HG03442 (cell line): ENCODE data around the gene WNK1.

Experiments
- ATAC-seq: cut with Tn5 transposase; IDR thresholded peaks from one replicate; pipeline ENCODE4 v1.9.1; 2021; ENCODE audit warnings: mild to moderate bottlenecking, moderate library complexity; ENCODE audit not compliant: unreplicated experiment

WNK1 gene

GRCh38 chr12:851343-851742 is 99.0 kb downstream of the WNK1 start:
- no peak for ATAC-seq

- ATAC-seq = no peak
These were observed 99.5 kb downstream of the WNK1 start for GRCh38 chr12:851913-852312.

- ATAC-seq = no peak
These were observed 100.5 kb downstream of the WNK1 start for GRCh38 chr12:852864-853263.

- no peak for ATAC-seq
These were observed 105.2 kb downstream of the WNK1 start for GRCh38 chr12:857611-858010.

GRCh38 chr12:862303-862911 is 110.0 kb downstream of the WNK1 start:
- ATAC-seq = no peak

- no peak for ATAC-seq
These were observed 110.9 kb downstream of the WNK1 start for GRCh38 chr12:863285-863684.

GRCh38 chr12:865614-866013 is 113.2 kb downstream of the WNK1 start:
- no peak for ATAC-seq

GRCh38 chr12:867905-868304 is 115.5 kb downstream of the WNK1 start:
- ATAC-seq = no peak

- no peak for ATAC-seq
These were observed 116.3 kb downstream of the WNK1 start for GRCh38 chr12:868722-869121.

- no peak for ATAC-seq
These were observed 118.0 kb downstream of the WNK1 start for GRCh38 chr12:870378-870777.

GRCh38 chr12:873954-874353 is 121.6 kb downstream of the WNK1 start:
- no peak for ATAC-seq

- ATAC-seq = no peak
These were observed 127.3 kb downstream of the WNK1 start for GRCh38 chr12:879641-880040.

GRCh38 chr12:880656-881055 is 128.3 kb downstream of the WNK1 start:
- ATAC-seq = no peak

- no peak for ATAC-seq
These were observed 132.5 kb downstream of the WNK1 start for GRCh38 chr12:884746-885414.

GRCh38 chr12:885701-886100 is 133.3 kb downstream of the WNK1 start:
- no peak for ATAC-seq

- ATAC-seq = no peak
These were observed 133.8 kb downstream of the WNK1 start for GRCh38 chr12:886206-886605.

GRCh38 chr12:894226-894625 is 141.8 kb downstream of the WNK1 start:
- no peak for ATAC-seq

- ATAC-seq = no peak
These were observed 143.7 kb downstream of the WNK1 start for GRCh38 chr12:896031-896430.

GRCh38 chr12:897386-897785 is 145.0 kb downstream of the WNK1 start:
- ATAC-seq = no peak

GRCh38 chr12:902581-902980 is 150.2 kb downstream of the WNK1 start:
- ATAC-seq = no peak

- no peak for ATAC-seq
These were observed 150.7 kb downstream of the WNK1 start for GRCh38 chr12:903055-903454.

GRCh38 chr12:904010-904414 is 151.6 kb downstream of the WNK1 start:
- ATAC-seq = no peak
